ENCODE data around the gene FAM107A. TPM values are rescaled to one million over a fixed set of nuclear protein-coding genes. Genes with fewer than 3 reads are reported as not detected.

FAM107A gene
- total RNA-seq, 1 experiment from 2014 or later: not detected

GRCh38 chr3:58568572-58569286 lies 8.5 kb downstream of the FAM107A start:
- H3K9me3 Mint-ChIP-seq (ENCODE audit: unreplicated experiment): peaks cover 7% of the 10 kb centered on the region
- peak; percentile 67 for DNase-seq (ENCODE audit: unreplicated experiment)
- peak overlapping the region; percentile 77 for H3K27ac Mint-ChIP-seq (ENCODE audit: low read depth, unreplicated experiment)
- no peaks in the 10 kb centered on the region for H3K36me3 Mint-ChIP-seq (ENCODE audit: insufficient read depth, unreplicated experiment)
- no peak overlapping the region for H3K4me3 Mint-ChIP-seq (ENCODE audit: unreplicated experiment)
- no TSS peak for BruUV-seq (replicated peaks)
- H3K4me1 Mint-ChIP-seq (ENCODE audit: insufficient read depth, unreplicated experiment): peaks cover 16% of the 10 kb centered on the region
- peak; percentile 89 for TF ChIP-seq CTCF (IDR thresholded peaks at IDR 0.05; ENCODE audit: unreplicated experiment)
- H3K27me3 Mint-ChIP-seq (ENCODE audit: insufficient read depth, unreplicated experiment): no peaks in the 10 kb centered on the region
- ChIA-PET POLR2A (interaction anchor here (0.6 to 1.0 kb wide), 3 partner anchors 58 to 901 kb away, joined by 3 to 6 read pairs (median 3); no protein-coding TSS in a partner anchor), CTCF (interaction anchor here (0.6 to 16.1 kb wide), 51 partner anchors 8 to 1657 kb away, joined by 3 to 358 read pairs (median 4); partner anchors contain the start of genes ACOX2 and FAM107A)
- intact Hi-C loops (cut with micrococcal nuclease): loop anchor here (1.0 kb wide), 1 partner anchor 62 kb away; no protein-coding TSS in a partner anchor

- BruUV-seq (replicated peaks): no TSS peak
- intact Hi-C loops (cut with micrococcal nuclease): no loop called here
- Mint-ChIP-seq H3K36me3 (ENCODE audit: insufficient read depth, unreplicated experiment) (no peaks in the 10 kb centered on the region), H3K4me3 (ENCODE audit: unreplicated experiment) (no peak overlapping the region), H3K27ac (ENCODE audit: low read depth, unreplicated experiment) (no peak overlapping the region), H3K9me3 (ENCODE audit: unreplicated experiment) (peaks cover 7% of the 10 kb centered on the region), H3K27me3 (ENCODE audit: insufficient read depth, unreplicated experiment) (no peaks in the 10 kb centered on the region), H3K4me1 (ENCODE audit: insufficient read depth, unreplicated experiment) (peaks cover 25% of the 10 kb centered on the region)
- DNase-seq (ENCODE audit: unreplicated experiment): no peak
- TF ChIP-seq CTCF (IDR thresholded peaks at IDR 0.05; ENCODE audit: unreplicated experiment): no peak
- POLR2A ChIA-PET: no interaction called here
- CTCF ChIA-PET: interaction anchor here (0.6 to 16.1 kb wide), 17 partner anchors 9 to 691 kb away, joined by 3 to 358 read pairs (median 5); partner anchors contain the start of gene ACOX2
Observed at GRCh38 chr3:58567251-58567515, 10.0 kb downstream of the FAM107A start.

GRCh38 chr3:58566398-58567250 lies 10.6 kb downstream of the FAM107A start:
- POLR2A ChIA-PET: no interaction called here
- Mint-ChIP-seq H3K4me1 (ENCODE audit: insufficient read depth, unreplicated experiment) (peaks cover 25% of the 10 kb centered on the region), H3K36me3 (ENCODE audit: insufficient read depth, unreplicated experiment) (no peaks in the 10 kb centered on the region), H3K4me3 (ENCODE audit: unreplicated experiment) (no peak overlapping the region), H3K9me3 (ENCODE audit: unreplicated experiment) (peaks cover 3% of the 10 kb centered on the region), H3K27me3 (ENCODE audit: insufficient read depth, unreplicated experiment) (no peaks in the 10 kb centered on the region), H3K27ac (ENCODE audit: low read depth, unreplicated experiment) (no peak overlapping the region)
- DNase-seq (ENCODE audit: unreplicated experiment): no peak
- CTCF ChIA-PET: interaction anchor here (0.6 to 16.1 kb wide), 15 partner anchors 8 to 691 kb away, joined by 3 to 358 read pairs (median 4); partner anchors contain the start of gene ACOX2
- BruUV-seq (replicated peaks): no TSS peak
- no peak for TF ChIP-seq CTCF (IDR thresholded peaks at IDR 0.05; ENCODE audit: unreplicated experiment)
- intact Hi-C loops (cut with micrococcal nuclease): no loop called here
